22Rv1 (cell line): ENCODE results near the gene SLC7A7.

Experiments
- ZFX ChIP-seq: fragments of 450-650 bp; IDR thresholded peaks from 2 replicates; pipeline ENCODE4 v1.6.1; 2017; ENCODE audit warnings: antibody characterized with exemption, borderline replicate concordance
- TF ChIP-seq, protein P1 (sequence below): fragments of 450-650 bp; IDR thresholded peaks from 2 replicates; pipeline ENCODE4 v1.5.1; 2017; ENCODE audit warnings: mild to moderate bottlenecking

DNA sequence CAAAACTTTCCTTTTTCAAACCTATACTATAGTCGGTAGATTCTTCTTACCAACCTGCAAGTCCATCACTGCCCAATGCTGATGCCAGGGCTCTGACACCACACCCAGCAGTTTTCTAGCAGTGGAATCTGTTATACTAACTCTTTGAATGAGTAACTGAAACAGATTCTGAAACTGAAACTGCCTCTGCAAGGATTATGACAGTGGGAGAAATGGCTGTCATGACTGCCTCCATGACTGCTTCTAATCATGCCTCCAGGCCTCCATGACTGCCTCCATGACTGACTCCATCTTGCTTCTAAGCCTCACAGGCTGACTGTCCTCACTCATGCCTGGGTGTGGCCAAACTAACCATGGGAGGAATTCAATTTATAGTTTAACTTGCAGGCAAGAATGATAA lies 78.2 kb downstream of the SLC7A7 start:
- TF ChIP-seq, protein P1, sequence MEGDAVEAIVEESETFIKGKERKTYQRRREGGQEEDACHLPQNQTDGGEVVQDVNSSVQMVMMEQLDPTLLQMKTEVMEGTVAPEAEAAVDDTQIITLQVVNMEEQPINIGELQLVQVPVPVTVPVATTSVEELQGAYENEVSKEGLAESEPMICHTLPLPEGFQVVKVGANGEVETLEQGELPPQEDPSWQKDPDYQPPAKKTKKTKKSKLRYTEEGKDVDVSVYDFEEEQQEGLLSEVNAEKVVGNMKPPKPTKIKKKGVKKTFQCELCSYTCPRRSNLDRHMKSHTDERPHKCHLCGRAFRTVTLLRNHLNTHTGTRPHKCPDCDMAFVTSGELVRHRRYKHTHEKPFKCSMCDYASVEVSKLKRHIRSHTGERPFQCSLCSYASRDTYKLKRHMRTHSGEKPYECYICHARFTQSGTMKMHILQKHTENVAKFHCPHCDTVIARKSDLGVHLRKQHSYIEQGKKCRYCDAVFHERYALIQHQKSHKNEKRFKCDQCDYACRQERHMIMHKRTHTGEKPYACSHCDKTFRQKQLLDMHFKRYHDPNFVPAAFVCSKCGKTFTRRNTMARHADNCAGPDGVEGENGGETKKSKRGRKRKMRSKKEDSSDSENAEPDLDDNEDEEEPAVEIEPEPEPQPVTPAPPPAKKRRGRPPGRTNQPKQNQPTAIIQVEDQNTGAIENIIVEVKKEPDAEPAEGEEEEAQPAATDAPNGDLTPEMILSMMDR = no peak
- no peak for TF ChIP-seq ZFX
